AG09319 (cell line): Measurements from ENCODE around the gene CTNNA3.
"Not testable (repeated sequence)": the region's sequence is repeated elsewhere in the genome, so short reads cannot be mapped to it uniquely, and the experiment has no call there.

Source experiments
- DNase-seq: peaks from one replicate; pipeline ENCODE4 v3.0.0-alpha.2; 2010; ENCODE audit warnings: low read depth; ENCODE audit errors: extremely low read depth
- TF ChIP-seq, protein P1 (sequence below): IDR thresholded peaks from 2 replicates; pipeline ENCODE4 v1.5.1; 2011; ENCODE audit warnings: low read depth, mild to moderate bottlenecking, inconsistent platforms, low read length, moderate library complexity

CTNNA3 gene

DNA sequence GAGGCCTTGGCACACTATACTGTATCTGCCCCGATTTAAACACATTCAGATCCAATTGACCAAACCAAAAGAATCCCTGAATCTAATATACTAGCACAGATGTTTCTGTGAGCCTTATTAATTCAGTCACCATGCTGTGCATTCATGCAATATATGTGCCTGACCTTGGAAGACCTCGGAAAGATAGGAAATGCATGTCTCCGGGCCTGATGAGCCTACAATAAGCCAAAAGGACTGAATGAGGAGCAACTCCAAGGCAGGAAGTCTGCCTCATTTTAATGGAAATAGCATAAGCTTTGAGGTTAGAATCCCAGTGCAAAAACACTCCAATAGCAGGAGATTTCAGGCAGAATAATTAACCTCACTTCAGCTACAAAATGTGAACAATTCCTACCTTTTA lies 453.5 kb downstream of the CTNNA3 start:
- DNase-seq = no peak
- TF ChIP-seq, protein P1, sequence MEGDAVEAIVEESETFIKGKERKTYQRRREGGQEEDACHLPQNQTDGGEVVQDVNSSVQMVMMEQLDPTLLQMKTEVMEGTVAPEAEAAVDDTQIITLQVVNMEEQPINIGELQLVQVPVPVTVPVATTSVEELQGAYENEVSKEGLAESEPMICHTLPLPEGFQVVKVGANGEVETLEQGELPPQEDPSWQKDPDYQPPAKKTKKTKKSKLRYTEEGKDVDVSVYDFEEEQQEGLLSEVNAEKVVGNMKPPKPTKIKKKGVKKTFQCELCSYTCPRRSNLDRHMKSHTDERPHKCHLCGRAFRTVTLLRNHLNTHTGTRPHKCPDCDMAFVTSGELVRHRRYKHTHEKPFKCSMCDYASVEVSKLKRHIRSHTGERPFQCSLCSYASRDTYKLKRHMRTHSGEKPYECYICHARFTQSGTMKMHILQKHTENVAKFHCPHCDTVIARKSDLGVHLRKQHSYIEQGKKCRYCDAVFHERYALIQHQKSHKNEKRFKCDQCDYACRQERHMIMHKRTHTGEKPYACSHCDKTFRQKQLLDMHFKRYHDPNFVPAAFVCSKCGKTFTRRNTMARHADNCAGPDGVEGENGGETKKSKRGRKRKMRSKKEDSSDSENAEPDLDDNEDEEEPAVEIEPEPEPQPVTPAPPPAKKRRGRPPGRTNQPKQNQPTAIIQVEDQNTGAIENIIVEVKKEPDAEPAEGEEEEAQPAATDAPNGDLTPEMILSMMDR = no peak

DNA sequence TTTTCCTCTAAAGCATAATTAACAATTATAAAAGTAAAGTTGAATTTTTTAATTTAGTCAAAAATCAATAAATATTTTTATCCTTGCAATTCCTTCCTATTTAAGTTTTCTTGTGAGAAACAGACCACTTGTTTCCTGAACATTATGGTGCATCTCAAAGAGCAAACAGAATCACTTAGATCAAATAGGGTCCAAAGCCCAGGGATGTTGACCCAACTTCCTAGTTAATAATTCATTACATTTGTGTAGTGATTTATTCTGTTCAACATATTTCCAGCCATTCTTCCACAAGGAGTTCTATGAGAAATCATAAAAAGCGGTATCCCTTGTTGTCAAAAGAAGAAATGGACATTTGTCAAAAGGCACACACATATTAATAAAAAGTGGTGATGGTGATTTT lies 454.5 kb downstream of the CTNNA3 start:
- TF ChIP-seq, protein P1 = no peak
- DNase-seq = no peak

DNA sequence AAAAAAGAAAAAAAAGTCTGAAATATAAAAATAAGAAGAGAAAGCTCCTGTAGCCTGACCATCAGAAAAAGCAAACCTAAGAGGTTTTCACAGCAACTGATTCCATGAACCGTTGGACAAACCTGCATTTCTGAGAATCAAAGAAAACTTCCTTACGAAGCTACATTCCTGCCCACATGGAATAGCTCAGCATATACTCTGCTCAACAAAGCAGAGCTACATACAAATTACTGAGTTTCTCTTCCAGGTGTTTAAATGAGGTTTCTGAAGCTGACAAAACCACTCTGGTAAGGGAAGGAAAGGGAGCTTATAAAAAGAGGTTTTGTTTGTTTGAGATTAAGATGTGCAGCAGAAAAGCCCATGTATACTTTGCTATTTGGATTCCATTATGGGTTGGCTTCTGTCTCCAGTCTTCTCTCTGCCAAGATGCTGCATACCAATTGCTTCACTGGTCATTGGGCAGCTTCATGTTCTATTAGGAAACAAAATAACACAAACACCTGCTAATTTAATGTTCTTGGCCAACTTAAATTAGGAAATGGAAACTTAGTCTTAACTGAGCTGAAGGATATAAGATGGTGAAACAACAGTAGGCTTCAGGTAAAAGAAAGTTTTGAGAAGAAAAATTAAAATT lies 456.0 kb downstream of the CTNNA3 start:
- no peak for DNase-seq
- TF ChIP-seq, protein P1 = no peak

DNA sequence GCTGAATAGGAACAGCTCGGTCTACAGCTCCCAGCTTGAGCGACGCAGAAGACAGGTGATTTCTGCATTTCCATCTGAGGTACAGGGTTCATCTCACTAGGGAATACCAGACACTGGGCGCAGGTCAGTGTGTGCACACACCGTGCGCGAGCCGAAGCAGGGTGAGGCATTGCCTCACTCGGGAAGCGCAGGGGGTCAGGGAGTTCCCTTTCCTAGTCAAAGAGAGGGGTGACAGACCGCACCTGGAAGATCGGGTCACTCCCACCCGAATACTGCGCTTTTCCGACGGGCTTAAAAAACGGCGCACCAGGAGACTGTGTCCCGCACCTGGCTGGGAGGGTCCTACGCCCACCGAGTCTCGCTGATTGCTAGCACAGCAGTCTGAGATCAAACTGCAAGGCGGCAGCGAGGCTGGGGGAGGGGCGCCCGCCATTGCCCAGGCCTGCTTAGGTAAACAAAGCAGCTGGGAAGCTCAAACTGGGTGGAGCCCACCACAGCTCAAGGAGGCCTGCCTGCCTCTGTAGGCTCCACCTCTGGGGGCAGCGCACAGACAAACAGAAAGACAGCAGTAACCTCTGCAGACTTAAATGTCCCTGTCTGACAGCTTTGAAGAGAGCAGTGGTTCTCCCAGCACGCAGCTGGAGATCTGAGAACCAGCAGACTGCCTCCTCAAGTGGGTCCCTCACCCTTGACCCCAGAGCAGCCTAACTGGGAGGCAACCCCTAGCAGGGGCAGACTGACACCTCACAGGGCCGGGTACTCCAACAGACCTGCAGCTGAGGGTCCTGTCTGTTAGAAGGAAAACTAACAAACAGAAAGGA lies 465.1 kb downstream of the CTNNA3 start:
- DNase-seq = not testable (repeated sequence)

DNA sequence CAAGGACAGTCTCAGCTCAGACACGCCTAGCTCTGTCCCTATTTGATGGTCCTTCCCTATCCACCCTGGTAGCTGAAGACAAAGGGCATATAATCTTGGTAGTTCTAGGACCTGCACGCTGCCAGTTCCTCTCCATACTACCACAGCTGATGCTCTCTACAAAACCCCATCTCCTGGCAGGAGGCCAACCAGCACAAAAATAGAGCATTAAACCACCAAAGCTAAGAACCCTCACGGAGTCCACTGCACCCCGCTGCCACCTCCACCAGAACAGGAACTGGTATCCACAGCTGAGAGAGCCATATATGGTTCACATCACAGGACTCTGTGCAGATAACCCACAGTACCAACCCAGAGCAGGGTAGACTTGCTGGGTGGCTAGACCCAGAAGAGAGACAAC lies 470.8 kb downstream of the CTNNA3 start:
- TF ChIP-seq, protein P1 = no peak
- no peak for DNase-seq

DNA sequence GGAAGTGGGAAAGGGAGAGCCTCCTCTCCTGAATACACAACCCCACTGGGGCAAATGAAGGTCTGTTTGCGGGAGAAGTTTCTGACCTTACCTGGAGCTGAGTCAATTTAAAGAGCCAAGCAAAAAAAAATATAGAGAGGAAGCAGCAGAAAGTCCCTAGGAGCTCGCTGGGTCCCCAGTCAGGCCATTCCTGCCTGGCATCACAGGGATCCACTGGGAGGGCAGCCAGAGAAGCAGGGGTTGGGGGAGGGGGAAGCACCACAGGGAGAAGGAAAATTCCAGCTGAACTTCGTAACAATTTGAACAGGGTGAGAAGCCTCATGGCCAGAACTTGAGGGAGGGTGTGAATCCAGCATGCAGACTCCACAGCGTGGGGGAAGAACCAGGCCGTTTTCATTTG lies 471.4 kb downstream of the CTNNA3 start:
- no peak for DNase-seq
- TF ChIP-seq, protein P1 = no peak

DNA sequence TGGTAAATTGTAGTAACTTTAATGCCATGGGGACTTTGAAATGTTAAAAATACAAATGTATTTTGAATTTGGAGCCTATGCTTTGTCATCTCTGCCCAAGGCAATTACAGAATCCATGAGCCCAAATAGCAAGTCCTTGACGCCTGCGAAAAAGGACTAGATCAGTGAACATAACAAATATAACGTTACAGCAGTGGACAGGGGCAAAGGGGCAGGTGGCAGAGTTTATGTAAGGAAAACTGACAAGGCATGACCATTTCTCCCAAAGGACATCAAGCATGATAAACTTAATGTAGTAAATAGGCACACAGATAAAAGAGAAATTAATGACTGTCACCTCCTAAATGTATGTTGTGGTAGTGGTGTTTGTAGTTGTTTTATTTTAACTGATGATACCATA lies 473.1 kb downstream of the CTNNA3 start:
- TF ChIP-seq, protein P1 = no peak
- DNase-seq = no peak
